ENCODE results near the gene MORN1.

DNA sequence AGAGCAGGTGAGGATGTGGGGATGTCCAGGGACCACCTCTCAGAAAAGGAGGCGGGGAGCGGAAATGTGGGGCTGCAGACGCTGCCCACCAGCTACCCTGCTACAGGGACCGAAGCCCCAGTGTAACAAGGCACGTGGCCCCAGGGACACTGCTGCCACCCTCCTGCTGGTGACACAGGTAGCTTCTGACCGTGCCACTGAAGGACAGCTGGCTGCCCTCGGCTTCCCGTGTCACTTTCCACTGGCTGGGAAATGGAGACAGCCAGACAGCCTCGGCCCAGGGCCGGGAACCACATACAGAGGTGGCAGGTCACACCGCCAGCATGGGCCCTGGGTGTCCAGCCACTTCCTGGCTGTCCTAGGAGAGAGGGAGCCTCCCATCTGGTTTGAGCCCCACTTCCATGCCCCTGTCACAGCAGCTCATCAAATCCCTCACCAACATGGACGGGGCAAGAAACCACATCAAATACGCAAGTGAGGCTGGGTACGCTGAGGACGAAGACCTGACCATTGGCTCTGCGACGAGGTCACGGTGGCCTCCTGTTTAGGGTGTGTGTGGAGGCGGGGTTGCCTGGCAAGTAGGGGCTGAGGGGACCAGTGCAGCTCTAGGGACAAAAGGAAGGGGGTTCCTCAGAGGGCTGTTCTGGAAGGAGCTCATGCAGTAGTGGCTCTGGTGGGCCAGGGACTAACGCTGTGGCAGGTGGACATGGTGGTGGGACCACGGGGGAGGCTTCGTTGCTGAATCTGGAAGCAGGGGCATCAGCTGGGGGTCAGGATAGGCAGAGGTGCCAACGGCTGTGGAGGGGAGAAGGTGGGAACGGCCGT lies 16.0 kb upstream of the MORN1 start:
- TF ChIP-seq POLR2A (IDR thresholded peaks at IDR 0.05), result no peak
- TF ChIP-seq POLR2AphosphoS5 (IDR thresholded peaks at IDR 0.05), result no peak
- TF ChIP-seq, protein P1, sequence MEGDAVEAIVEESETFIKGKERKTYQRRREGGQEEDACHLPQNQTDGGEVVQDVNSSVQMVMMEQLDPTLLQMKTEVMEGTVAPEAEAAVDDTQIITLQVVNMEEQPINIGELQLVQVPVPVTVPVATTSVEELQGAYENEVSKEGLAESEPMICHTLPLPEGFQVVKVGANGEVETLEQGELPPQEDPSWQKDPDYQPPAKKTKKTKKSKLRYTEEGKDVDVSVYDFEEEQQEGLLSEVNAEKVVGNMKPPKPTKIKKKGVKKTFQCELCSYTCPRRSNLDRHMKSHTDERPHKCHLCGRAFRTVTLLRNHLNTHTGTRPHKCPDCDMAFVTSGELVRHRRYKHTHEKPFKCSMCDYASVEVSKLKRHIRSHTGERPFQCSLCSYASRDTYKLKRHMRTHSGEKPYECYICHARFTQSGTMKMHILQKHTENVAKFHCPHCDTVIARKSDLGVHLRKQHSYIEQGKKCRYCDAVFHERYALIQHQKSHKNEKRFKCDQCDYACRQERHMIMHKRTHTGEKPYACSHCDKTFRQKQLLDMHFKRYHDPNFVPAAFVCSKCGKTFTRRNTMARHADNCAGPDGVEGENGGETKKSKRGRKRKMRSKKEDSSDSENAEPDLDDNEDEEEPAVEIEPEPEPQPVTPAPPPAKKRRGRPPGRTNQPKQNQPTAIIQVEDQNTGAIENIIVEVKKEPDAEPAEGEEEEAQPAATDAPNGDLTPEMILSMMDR (IDR thresholded peaks at IDR 0.05), result no peak
